AG04449 (cell line): ENCODE data around the gene TRIM63.

Experiments used
- CTCF ChIA-PET: fragments of 350-600 bp; formaldehyde crosslinking; extraction: SDS; loops from one replicate; lab custom pipeline; 2021; ENCODE audit warnings: antibody characterized with exemption; lab: Yijun Ruan, JAX
- POLR2A ChIA-PET: fragments of 400-600, 350-600 bp; formaldehyde crosslinking; extraction: SDS; loops from one replicate; lab custom pipeline; 2020; ENCODE audit warnings: antibody characterized with exemption, inconsistent platforms; lab: Yijun Ruan, JAX
- DNase-seq: peaks from one replicate; pipeline ENCODE4 v3.0.0-alpha.2; 2010; ENCODE audit warnings: low read depth, low spot score
- H3K4me3 ChIP-seq: 2 replicates; pipeline ENCODE4 v1.5.1; 2011; ENCODE audit warnings: low read depth, mild to moderate bottlenecking, control low read depth, low read length
- TF ChIP-seq, protein P1 (sequence below): IDR thresholded peaks from one replicate; pipeline ENCODE4 v1.5.1; 2011; ENCODE audit warnings: mild to moderate bottlenecking, moderate library complexity, low read length, control low read depth, inconsistent platforms; ENCODE audit not compliant: insufficient read depth; ENCODE audit errors: missing control alignments

Gene TRIM63

DNA sequence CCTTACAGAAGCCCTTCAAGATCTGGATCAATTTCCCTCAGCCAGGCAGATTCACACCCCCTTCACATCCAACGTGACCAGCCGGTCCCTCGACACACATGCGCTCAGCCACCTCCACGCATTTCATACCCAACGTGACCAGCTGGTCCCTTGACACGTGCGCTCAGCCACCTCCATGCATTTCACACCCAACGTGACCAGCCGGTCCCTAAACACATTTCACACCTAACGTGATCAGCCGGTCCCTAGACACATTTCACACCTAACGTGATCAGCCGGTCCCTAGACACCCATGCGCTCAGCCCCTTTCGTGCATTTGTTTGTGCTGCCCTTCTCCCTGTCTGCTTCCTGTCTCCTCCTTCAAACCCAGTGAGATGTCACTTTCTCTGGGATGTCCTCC is 60.7 kb downstream of the TRIM63 start:
- POLR2A ChIA-PET, result no interaction called here

DNA sequence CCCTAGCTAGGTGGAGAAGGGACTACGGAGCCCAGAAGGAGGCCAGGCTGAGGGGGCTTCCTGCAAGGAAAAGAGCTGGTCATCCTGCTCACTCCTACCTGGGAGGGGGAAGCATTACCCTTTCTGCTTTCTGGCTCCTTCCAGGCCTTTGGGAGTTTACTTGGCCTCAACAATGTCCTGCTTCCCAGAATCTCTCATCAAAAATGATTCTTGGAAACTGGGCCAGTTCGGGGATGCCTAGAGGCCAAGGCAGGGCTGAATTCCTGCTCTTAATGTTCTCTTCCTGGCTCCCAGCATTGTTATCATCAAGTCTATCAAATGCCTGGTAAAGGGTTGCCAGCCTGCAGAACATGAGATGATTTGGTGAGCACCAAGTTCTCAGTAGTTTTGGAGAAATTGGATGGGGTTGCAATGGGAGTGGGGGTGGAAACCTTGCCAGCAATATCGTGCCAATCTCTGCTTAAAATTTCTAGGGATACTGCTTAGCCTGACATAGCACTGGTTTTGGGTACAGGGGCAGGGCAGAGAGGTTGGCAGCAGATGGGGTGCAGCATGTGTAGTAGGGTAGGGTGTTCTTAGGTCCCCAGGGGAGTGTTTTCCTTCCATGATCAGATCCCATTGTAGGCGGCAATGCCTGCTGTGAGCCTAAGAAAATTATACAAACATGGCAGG is 61.9 kb downstream of the TRIM63 start:
- ChIA-PET POLR2A (no interaction called here), CTCF (interaction anchor here (1.1 to 12.5 kb wide), 4 partner anchors 11 to 107 kb away, joined by 3 to 609 read pairs (median 13); partner anchors contain the start of gene STMN1)
- no peak overlapping the region for H3K4me3 ChIP-seq
- TF ChIP-seq, protein P1, sequence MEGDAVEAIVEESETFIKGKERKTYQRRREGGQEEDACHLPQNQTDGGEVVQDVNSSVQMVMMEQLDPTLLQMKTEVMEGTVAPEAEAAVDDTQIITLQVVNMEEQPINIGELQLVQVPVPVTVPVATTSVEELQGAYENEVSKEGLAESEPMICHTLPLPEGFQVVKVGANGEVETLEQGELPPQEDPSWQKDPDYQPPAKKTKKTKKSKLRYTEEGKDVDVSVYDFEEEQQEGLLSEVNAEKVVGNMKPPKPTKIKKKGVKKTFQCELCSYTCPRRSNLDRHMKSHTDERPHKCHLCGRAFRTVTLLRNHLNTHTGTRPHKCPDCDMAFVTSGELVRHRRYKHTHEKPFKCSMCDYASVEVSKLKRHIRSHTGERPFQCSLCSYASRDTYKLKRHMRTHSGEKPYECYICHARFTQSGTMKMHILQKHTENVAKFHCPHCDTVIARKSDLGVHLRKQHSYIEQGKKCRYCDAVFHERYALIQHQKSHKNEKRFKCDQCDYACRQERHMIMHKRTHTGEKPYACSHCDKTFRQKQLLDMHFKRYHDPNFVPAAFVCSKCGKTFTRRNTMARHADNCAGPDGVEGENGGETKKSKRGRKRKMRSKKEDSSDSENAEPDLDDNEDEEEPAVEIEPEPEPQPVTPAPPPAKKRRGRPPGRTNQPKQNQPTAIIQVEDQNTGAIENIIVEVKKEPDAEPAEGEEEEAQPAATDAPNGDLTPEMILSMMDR, result no peak
- no peak for DNase-seq

More for the DNA sequence above, 60.7 kb downstream of the TRIM63 start:
- CTCF ChIA-PET, result no interaction called here
- TF ChIP-seq, protein P1, result no peak
- H3K4me3 ChIP-seq, result no peak overlapping the region
- DNase-seq, result no peak

DNA sequence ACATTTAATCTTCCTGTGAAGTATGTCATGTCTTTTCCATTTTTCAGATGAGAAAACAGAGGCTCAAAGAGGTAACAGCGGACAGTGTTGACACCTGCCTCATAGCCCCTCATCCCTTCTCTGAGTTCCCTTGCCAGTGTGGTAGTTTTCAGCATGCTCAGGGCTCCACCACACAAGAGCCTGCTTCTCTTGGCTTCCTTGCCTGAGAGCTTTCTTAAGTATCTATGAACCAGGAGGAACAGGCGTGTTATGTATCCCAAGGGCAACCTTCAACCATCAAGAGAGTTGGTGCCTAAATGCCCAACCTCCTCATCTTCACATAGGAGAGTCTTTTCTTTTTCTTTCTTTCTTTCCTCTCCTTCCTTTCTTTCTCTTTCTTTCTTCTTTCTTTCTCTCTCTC is 63.7 kb downstream of the TRIM63 start:
- ChIA-PET POLR2A (no interaction called here), CTCF (interaction anchor here (1.0 to 12.5 kb wide), 4 partner anchors 10 to 195 kb away, joined by 3 to 609 read pairs (median 13); partner anchors contain the start of gene STMN1)
- DNase-seq, result no peak
- TF ChIP-seq, protein P1, result no peak
- no peak overlapping the region for H3K4me3 ChIP-seq

DNA sequence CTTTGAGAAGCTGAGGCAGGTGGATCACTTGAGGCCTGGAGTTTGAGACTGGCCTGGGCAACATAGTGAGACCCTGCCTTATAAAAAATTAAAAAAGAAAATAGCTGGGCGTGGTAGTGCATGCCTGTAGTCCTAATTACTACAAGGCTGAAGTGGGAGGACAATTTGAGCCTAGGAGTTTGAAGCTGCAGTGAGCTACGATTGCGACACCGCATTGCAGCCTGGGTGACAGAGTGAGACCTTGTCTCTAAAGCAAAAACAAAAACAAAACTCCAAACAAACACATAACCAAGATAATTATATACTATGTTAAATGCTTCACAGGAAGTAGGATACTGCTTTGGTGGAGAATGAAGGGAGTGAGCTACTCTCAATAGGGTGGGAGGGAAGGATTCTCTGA is 64.2 kb downstream of the TRIM63 start:
- H3K4me3 ChIP-seq, result no peak overlapping the region
- TF ChIP-seq, protein P1, result no peak
- ChIA-PET POLR2A (no interaction called here), CTCF (interaction anchor here (1.0 to 12.5 kb wide), 3 partner anchors 10 to 105 kb away, joined by 4 to 609 read pairs (median 22); partner anchors contain the start of gene STMN1)
- DNase-seq, result no peak
